IPS-18a (cell line): ENCODE measurements around the gene PROP1.

Experiments
- H3K27ac ChIP-seq: one replicate; pipeline ENCODE4 v1.5.1; 2013; ENCODE audit warnings: low read length
- H3K27me3 ChIP-seq: one replicate; pipeline ENCODE4 v1.6.1; 2013; ENCODE audit warnings: mild to moderate bottlenecking, low read length; ENCODE audit not compliant: control insufficient read depth, insufficient read depth
- H3K36me3 ChIP-seq: one replicate; pipeline ENCODE4 v1.6.1; 2013; ENCODE audit warnings: low read depth, low read length; ENCODE audit not compliant: control insufficient read depth
- H3K4me1 ChIP-seq: one replicate; pipeline ENCODE4 v1.6.1; 2013; ENCODE audit warnings: low read depth, low read length; ENCODE audit not compliant: control insufficient read depth
- H3K4me3 ChIP-seq: one replicate; pipeline ENCODE4 v1.5.1; 2013; ENCODE audit warnings: low read length
- H3K9ac ChIP-seq: one replicate; pipeline ENCODE4 v1.6.1; 2013; ENCODE audit warnings: mild to moderate bottlenecking, low read length, moderate library complexity
- H3K9me3 ChIP-seq: one replicate; pipeline ENCODE4 v1.6.1; 2013; ENCODE audit warnings: low read depth, low read length; ENCODE audit not compliant: control insufficient read depth

The PROP1 gene

GRCh38 chr5:177994063-177994462 lies 2.0 kb downstream of the PROP1 start:
- H3K36me3 ChIP-seq = no peaks in the 10 kb centered on the region
- H3K27me3 ChIP-seq = no peaks in the 10 kb centered on the region
- no peak overlapping the region for H3K4me3 ChIP-seq

GRCh38 chr5:177992466-177992865 lies 3.6 kb downstream of the PROP1 start:
- H3K9me3 ChIP-seq = no peaks in the 10 kb centered on the region
- H3K27ac ChIP-seq = no peak overlapping the region
- no peaks in the 10 kb centered on the region for H3K27me3 ChIP-seq
- H3K9ac ChIP-seq = no peak overlapping the region
- no peak overlapping the region for H3K4me3 ChIP-seq
- peaks cover 9% of the 10 kb centered on the region for H3K4me1 ChIP-seq
- H3K36me3 ChIP-seq = no peaks in the 10 kb centered on the region

More at GRCh38 chr5:177994063-177994462, 2.0 kb downstream of the PROP1 start:
- Histone ChIP-seq H3K9me3 (no peaks in the 10 kb centered on the region), H3K9ac (no peak overlapping the region), H3K4me1 (peaks cover 9% of the 10 kb centered on the region), H3K27ac (no peak overlapping the region)

GRCh38 chr5:177988989-177989625 lies 6.9 kb downstream of the PROP1 start:
- no peaks in the 10 kb centered on the region for H3K36me3 ChIP-seq
- no peaks in the 10 kb centered on the region for H3K27me3 ChIP-seq

GRCh38 chr5:177987326-177987725 lies 8.7 kb downstream of the PROP1 start:
- H3K9me3 ChIP-seq = no peaks in the 10 kb centered on the region
- no peak overlapping the region for H3K9ac ChIP-seq
- H3K27me3 ChIP-seq = no peaks in the 10 kb centered on the region
- no peak overlapping the region for H3K27ac ChIP-seq
- no peaks in the 10 kb centered on the region for H3K4me1 ChIP-seq
- H3K36me3 ChIP-seq = no peaks in the 10 kb centered on the region
- no peak overlapping the region for H3K4me3 ChIP-seq

More at GRCh38 chr5:177988989-177989625, 6.9 kb downstream of the PROP1 start:
- Histone ChIP-seq H3K27ac (no peak overlapping the region), H3K4me3 (no peak overlapping the region), H3K4me1 (no peaks in the 10 kb centered on the region), H3K9me3 (no peaks in the 10 kb centered on the region), H3K9ac (no peak overlapping the region)

GRCh38 chr5:177985430-177986040 lies 10.5 kb downstream of the PROP1 start:
- H3K9me3 ChIP-seq = no peaks in the 10 kb centered on the region
- no peak overlapping the region for H3K27ac ChIP-seq
- no peaks in the 10 kb centered on the region for H3K27me3 ChIP-seq

GRCh38 chr5:177984584-177985206 lies 11.3 kb downstream of the PROP1 start:
- Histone ChIP-seq H3K9ac (no peak overlapping the region), H3K27ac (no peak overlapping the region), H3K36me3 (no peaks in the 10 kb centered on the region), H3K9me3 (no peaks in the 10 kb centered on the region), H3K4me1 (no peaks in the 10 kb centered on the region), H3K27me3 (no peaks in the 10 kb centered on the region), H3K4me3 (no peak overlapping the region)

More at GRCh38 chr5:177985430-177986040, 10.5 kb downstream of the PROP1 start:
- H3K4me3 ChIP-seq = no peak overlapping the region
- no peak overlapping the region for H3K9ac ChIP-seq
- H3K4me1 ChIP-seq = no peaks in the 10 kb centered on the region
- H3K36me3 ChIP-seq = no peaks in the 10 kb centered on the region

- H3K9ac ChIP-seq = no peak overlapping the region
- no peaks in the 10 kb centered on the region for H3K36me3 ChIP-seq
- no peaks in the 10 kb centered on the region for H3K27me3 ChIP-seq
- no peaks in the 10 kb centered on the region for H3K9me3 ChIP-seq
- no peak overlapping the region for H3K27ac ChIP-seq
- H3K4me1 ChIP-seq = no peaks in the 10 kb centered on the region
- H3K4me3 ChIP-seq = no peak overlapping the region
These were observed 12.1 kb downstream of the PROP1 start for GRCh38 chr5:177983763-177984583.

- Histone ChIP-seq H3K4me3 (no peak overlapping the region), H3K9ac (no peak overlapping the region), H3K9me3 (no peaks in the 10 kb centered on the region), H3K4me1 (no peaks in the 10 kb centered on the region), H3K36me3 (no peaks in the 10 kb centered on the region), H3K27me3 (no peaks in the 10 kb centered on the region), H3K27ac (no peak overlapping the region)
These were observed 13.1 kb downstream of the PROP1 start for GRCh38 chr5:177982956-177983355.

GRCh38 chr5:177982072-177982727 lies 13.8 kb downstream of the PROP1 start:
- Histone ChIP-seq H3K9ac (no peak overlapping the region), H3K4me3 (no peak overlapping the region), H3K9me3 (no peaks in the 10 kb centered on the region), H3K27ac (no peak overlapping the region), H3K4me1 (no peaks in the 10 kb centered on the region), H3K36me3 (no peaks in the 10 kb centered on the region), H3K27me3 (no peaks in the 10 kb centered on the region)

- no peak overlapping the region for H3K9ac ChIP-seq
- H3K27me3 ChIP-seq = no peaks in the 10 kb centered on the region
- no peaks in the 10 kb centered on the region for H3K36me3 ChIP-seq
- no peaks in the 10 kb centered on the region for H3K9me3 ChIP-seq
- H3K4me3 ChIP-seq = no peak overlapping the region
- H3K27ac ChIP-seq = no peak overlapping the region
- H3K4me1 ChIP-seq = no peaks in the 10 kb centered on the region
These were observed 14.6 kb downstream of the PROP1 start for GRCh38 chr5:177981296-177982071.
